ENCODE measurements around the gene PPP1R12A.

The PPP1R12A gene

GRCh38 chr12:79761341-79761740 lies 173.6 kb downstream of the PPP1R12A start:
- H3K9me3 ChIP-seq = peaks cover 0 to 10% (median 9%) of the 10 kb centered on the region in 3 donors
- no peak for TF ChIP-seq CTCF (IDR thresholded peaks at IDR 0.05)
- H3K27me3 ChIP-seq = no peaks in the 10 kb centered on the region
- no peaks in the 10 kb centered on the region for H3K36me3 ChIP-seq
- H3K4me3 ChIP-seq = no peak overlapping the region
- H3K27ac ChIP-seq = no peak overlapping the region
- no peak for DNase-seq
- H3K4me1 ChIP-seq = peaks cover 0 to 6% (median 2%) of the 10 kb centered on the region in 4 donors
- intact Hi-C loops (cut with DNase I; ENCODE audit: low total_unique reads) = no loop called here

- DNase-seq = no peak
- Histone ChIP-seq H3K4me1 (no peaks in the 10 kb centered on the region), H3K27ac (no peak overlapping the region), H3K4me3 (no peak overlapping the region), H3K36me3 (no peaks in the 10 kb centered on the region), H3K9me3 (peaks cover 0 to 3% (median 0%) of the 10 kb centered on the region in 3 donors), H3K27me3 (no peaks in the 10 kb centered on the region)
- no peak for TF ChIP-seq CTCF (IDR thresholded peaks at IDR 0.05)
- intact Hi-C loops (cut with DNase I; ENCODE audit: low total_unique reads) = no loop called here
Measured at GRCh38 chr12:79747274-79747673, 187.6 kb downstream of the PPP1R12A start.

GRCh38 chr12:79737875-79738718 lies 196.8 kb downstream of the PPP1R12A start:
- H3K4me3 ChIP-seq = no peak overlapping the region
- TF ChIP-seq CTCF (IDR thresholded peaks at IDR 0.05) = peak; percentile 64 to 67
- DNase-seq = no peak
- H3K9me3 ChIP-seq = no peaks in the 10 kb centered on the region
- peaks cover 0 to 8% (median 2%) of the 10 kb centered on the region in 4 donors for H3K4me1 ChIP-seq
- no peaks in the 10 kb centered on the region for H3K27me3 ChIP-seq
- no peak overlapping the region for H3K27ac ChIP-seq
- intact Hi-C loops (cut with DNase I; ENCODE audit: low total_unique reads) = loop anchor here (2.0 to 5.0 kb wide), 2 partner anchors 181 to 329 kb away; no protein-coding TSS in a partner anchor
- no peaks in the 10 kb centered on the region for H3K36me3 ChIP-seq

- TF ChIP-seq CTCF (IDR thresholded peaks at IDR 0.05) = no peak
- Histone ChIP-seq H3K27ac (no peak overlapping the region), H3K27me3 (no peaks in the 10 kb centered on the region), H3K4me1 (peaks cover 0 to under 1% (median 0%) of the 10 kb centered on the region in 4 donors), H3K36me3 (no peaks in the 10 kb centered on the region), H3K9me3 (no peaks in the 10 kb centered on the region), H3K4me3 (no peak overlapping the region)
- DNase-seq = no peak
- intact Hi-C loops (cut with DNase I; ENCODE audit: low total_unique reads) = no loop called here
Measured at GRCh38 chr12:79732638-79733037, 202.3 kb downstream of the PPP1R12A start.

- Histone ChIP-seq H3K27me3 (no peaks in the 10 kb centered on the region), H3K4me3 (no peak overlapping the region), H3K9me3 (no peaks in the 10 kb centered on the region), H3K4me1 (no peaks in the 10 kb centered on the region), H3K36me3 (no peaks in the 10 kb centered on the region), H3K27ac (no peak overlapping the region)
- no peak for TF ChIP-seq CTCF (IDR thresholded peaks at IDR 0.05)
- no peak for DNase-seq
- intact Hi-C loops (cut with DNase I; ENCODE audit: low total_unique reads) = no loop called here
Measured at GRCh38 chr12:79725987-79726386, 208.9 kb downstream of the PPP1R12A start.

Data from tibial artery (tissue), 4 donors.